Tibial artery (tissue), 4 donors: ENCODE measurements around the gene ZNF672.

Experiments used
- DNase-seq, 2 donors: peaks; one replicate each; pipeline ENCODE4 v3.0.0-alpha.2; 2019
- H3K27ac ChIP-seq, 2 donors: fragments of 200-600 bp; sonication (generic) in 1 of 2; 1 replicate in 1 of 2; 2 replicates in 1 of 2; pipeline ENCODE4 v1.5.1; 2018 to 2019; ENCODE audit warnings: mild to moderate bottlenecking in 1 of 2
- H3K27me3 ChIP-seq, 2 donors: fragments of 200-600 bp; sonication (generic) in 1 of 2; one replicate each; pipeline versions ENCODE4 v1.5.1 to v1.6.0; 2016 to 2019
- H3K36me3 ChIP-seq, 3 donors: fragments of 200-600 bp; sonication (generic) in 2 of 3; one replicate each; pipeline ENCODE4 v1.5.1; 2016 to 2019; ENCODE audit warnings: mild to moderate bottlenecking in 2 of 3
- H3K4me1 ChIP-seq, 4 donors: fragments of 200-600 bp; sonication (generic) in 2 of 4; 1 replicate in 3 of 4; 2 replicates in 1 of 4; pipeline ENCODE4 v1.5.1; 2016 to 2019
- H3K4me3 ChIP-seq, 2 donors: fragments of 200-600 bp; sonication (generic) in 1 of 2; 1 replicate in 1 of 2; 2 replicates in 1 of 2; pipeline ENCODE4 v1.5.1; 2018 to 2019; ENCODE audit warnings: mild to moderate bottlenecking in 2 of 2
- H3K9me3 ChIP-seq, 3 donors: fragments of 200-600 bp; sonication (generic) in 1 of 3; one replicate each; pipeline ENCODE4 v1.5.1; 2016 to 2019
- intact Hi-C: fragments of 100-400 bp; cut with DNase I; formaldehyde crosslinking; loops from one replicate; pipeline ENCODE4 v1.15.0; 2023; ENCODE audit warnings: low total_unique reads
- TF ChIP-seq, protein P1 (sequence below), 2 experiments: fragments of 200-600 bp in 1 of 2; fragments of 450-650 bp in 1 of 2; IDR thresholded peaks; one replicate each; pipeline ENCODE4 v1.5.1; 2017 to 2019; ENCODE audit warnings: antibody characterized with exemption in 2 of 2, mild to moderate bottlenecking in 1 of 2, moderate library complexity in 1 of 2

Gene ZNF672

DNA sequence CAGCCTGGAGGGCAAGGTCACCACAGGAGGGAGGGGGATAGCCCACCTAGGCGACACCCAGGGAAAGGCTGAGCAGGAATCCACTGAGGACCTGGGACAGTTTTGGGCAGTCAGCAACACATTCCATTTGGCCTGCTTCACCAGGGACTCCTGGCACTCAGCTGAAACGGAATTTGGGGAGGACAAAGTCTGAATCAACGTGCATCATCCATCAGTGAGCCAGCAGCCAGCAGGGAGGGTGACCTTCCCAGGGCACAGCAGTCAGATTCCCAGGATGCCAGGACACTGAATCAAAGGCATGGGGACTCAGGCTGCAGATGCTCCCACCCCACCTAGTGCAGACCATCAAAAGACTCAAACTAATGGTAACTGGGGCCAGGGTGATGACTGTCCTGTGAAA, 16.9 kb upstream of the ZNF672 start:
- H3K27ac ChIP-seq = peak overlapping the region in 1 of 2 donors; percentile 17
- no peaks in the 10 kb centered on the region for H3K9me3 ChIP-seq
- TF ChIP-seq, protein P1, sequence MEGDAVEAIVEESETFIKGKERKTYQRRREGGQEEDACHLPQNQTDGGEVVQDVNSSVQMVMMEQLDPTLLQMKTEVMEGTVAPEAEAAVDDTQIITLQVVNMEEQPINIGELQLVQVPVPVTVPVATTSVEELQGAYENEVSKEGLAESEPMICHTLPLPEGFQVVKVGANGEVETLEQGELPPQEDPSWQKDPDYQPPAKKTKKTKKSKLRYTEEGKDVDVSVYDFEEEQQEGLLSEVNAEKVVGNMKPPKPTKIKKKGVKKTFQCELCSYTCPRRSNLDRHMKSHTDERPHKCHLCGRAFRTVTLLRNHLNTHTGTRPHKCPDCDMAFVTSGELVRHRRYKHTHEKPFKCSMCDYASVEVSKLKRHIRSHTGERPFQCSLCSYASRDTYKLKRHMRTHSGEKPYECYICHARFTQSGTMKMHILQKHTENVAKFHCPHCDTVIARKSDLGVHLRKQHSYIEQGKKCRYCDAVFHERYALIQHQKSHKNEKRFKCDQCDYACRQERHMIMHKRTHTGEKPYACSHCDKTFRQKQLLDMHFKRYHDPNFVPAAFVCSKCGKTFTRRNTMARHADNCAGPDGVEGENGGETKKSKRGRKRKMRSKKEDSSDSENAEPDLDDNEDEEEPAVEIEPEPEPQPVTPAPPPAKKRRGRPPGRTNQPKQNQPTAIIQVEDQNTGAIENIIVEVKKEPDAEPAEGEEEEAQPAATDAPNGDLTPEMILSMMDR (IDR thresholded peaks at IDR 0.05) = no peak
- H3K4me3 ChIP-seq = no peak overlapping the region
- H3K36me3 ChIP-seq = peaks cover 9 to 48% (median 26%) of the 10 kb centered on the region in 3 donors
- peaks cover 0 to 70% (median 53%) of the 10 kb centered on the region in 4 donors for H3K4me1 ChIP-seq
- DNase-seq = peak in 1 of 2 donors; percentile 63
- no peaks in the 10 kb centered on the region for H3K27me3 ChIP-seq
- intact Hi-C loops = no loop called here

DNA sequence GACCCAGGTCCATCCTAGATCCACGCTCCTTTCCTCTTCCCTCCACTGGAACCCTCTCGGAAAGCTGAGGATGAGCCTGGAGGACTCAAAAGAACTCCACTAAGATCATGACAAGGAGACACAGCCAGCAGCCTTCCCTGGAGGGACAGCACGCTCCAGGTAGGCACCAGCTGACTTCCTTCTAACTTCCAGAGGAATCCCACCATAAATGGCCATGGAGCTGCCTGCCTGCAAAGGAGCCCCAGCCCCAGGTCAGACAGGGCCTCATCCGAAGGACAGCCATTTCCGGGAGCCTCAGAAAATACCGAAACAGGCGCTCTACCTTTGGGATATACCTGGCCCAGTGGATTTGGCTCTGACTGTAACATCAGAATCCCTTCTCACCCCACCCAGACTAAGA, 16.4 kb upstream of the ZNF672 start:
- Histone ChIP-seq H3K36me3 (peaks cover 4 to 43% (median 21%) of the 10 kb centered on the region in 3 donors), H3K27me3 (no peaks in the 10 kb centered on the region), H3K9me3 (no peaks in the 10 kb centered on the region), H3K27ac (peak overlapping the region in 1 of 2 donors; percentile 17), H3K4me1 (peaks cover 0 to 71% (median 53%) of the 10 kb centered on the region in 4 donors), H3K4me3 (no peak overlapping the region)
- TF ChIP-seq, protein P1 (IDR thresholded peaks at IDR 0.05) = no peak
- DNase-seq = peak in 1 of 2 donors; percentile 20
- intact Hi-C loops = no loop called here

DNA sequence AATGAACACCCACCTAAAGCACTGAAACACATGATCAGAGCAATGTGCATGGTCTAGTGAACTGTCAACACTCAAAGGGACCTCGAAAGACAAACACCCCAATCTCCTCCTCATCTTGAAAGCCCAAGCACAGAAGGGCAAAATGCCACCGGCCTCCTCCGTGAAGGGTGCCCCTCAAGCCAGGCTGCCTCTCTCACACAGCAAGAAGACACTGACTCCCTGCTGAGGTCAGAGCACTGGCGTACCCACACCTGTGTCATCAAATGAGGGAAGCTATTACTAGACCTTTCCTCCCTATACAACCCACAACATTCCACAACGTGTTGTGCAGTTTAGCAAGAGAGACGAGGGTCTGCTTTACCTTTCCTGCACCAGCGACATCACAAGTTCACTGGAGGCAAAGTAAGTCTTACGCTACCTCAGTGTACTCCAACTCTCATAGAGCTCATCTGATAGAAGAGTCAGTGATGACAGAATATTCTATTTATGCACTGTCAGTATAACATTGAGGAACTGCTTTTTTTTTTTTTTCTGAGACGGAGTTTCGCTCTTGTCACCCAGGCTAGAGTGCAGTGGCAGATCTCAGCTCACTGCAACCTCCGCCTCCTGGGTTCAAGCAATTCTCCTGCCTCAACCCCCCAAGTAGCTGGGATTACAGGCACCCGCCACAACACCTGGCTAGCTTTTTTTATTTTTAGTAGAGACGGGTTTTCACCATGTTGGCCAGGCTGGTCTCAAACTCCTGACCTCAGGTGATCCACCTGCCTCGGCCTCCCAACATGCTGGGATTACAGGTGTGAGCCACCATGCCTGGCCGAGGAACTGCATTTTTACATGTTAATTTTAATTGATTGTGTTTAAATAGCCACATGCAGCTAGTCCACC, 15.6 kb upstream of the ZNF672 start:
- TF ChIP-seq, protein P1 (IDR thresholded peaks at IDR 0.05) = no peak
- H3K4me3 ChIP-seq = peak overlapping the region in 1 of 2 donors; percentile 85
- peak in 1 of 2 donors; percentile 50 for DNase-seq

DNA sequence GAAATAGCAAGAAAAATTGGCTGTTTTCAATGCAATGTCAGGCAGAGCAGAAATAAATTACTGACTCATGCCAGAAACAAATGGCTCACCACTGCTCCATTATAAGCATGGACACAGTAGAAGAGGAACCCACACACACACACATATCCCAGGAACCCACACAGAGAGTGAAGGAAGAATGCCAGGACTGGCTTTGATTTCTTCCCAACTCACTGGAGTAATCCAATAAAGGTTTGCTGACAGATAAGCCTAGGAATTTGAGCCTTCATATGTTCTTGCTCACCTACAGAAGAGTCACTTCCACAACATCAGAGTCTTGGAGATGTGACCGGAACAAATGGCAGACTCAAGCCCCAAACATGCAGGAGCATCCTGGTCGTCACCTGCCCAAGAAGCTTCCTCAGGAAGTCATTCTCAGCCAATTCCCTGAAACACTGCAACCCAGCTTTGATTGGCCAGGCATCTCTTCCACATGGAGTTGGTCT, 14.5 kb upstream of the ZNF672 start:
- Histone ChIP-seq H3K4me1 (peaks cover 0 to 76% (median 55%) of the 10 kb centered on the region in 4 donors), H3K4me3 (peak overlapping the region in 1 of 2 donors; percentile 85), H3K27ac (no peak overlapping the region), H3K36me3 (peaks cover 0 to 33% (median 11%) of the 10 kb centered on the region in 3 donors), H3K9me3 (no peaks in the 10 kb centered on the region), H3K27me3 (no peaks in the 10 kb centered on the region)
- no peak for DNase-seq
- TF ChIP-seq, protein P1 (IDR thresholded peaks at IDR 0.05) = no peak
- intact Hi-C loops = no loop called here

More for the DNA sequence above, 15.6 kb upstream of the ZNF672 start:
- peaks cover 0 to 78% (median 57%) of the 10 kb centered on the region in 4 donors for H3K4me1 ChIP-seq
- intact Hi-C loops = no loop called here
- H3K36me3 ChIP-seq = peaks cover 0 to 35% (median 14%) of the 10 kb centered on the region in 3 donors
- H3K27ac ChIP-seq = no peak overlapping the region
- no peaks in the 10 kb centered on the region for H3K9me3 ChIP-seq
- no peaks in the 10 kb centered on the region for H3K27me3 ChIP-seq

DNA sequence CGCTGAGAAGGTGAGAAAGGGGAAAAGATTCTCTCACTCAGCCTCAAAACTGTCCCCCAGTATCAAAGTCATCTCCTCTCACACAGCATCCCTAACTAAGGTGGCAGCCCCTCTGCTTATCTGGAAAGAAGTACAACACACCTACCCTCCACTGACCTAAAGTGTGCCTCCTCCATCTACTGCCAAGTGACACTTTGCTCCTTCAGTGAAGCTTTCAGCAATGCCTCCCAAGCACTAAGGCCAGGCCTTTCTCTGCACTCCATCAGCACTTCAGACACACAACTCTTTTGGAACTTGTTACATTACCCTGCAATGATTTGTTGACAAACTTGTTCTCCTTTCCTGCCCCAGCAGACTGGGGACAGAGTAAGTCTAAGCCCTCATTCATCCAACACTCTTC, 13.7 kb upstream of the ZNF672 start:
- H3K4me1 ChIP-seq = peaks cover 0 to 69% (median 51%) of the 10 kb centered on the region in 4 donors
- intact Hi-C loops = no loop called here
- H3K36me3 ChIP-seq = peaks cover 0 to 27% (median 7%) of the 10 kb centered on the region in 3 donors
- no peaks in the 10 kb centered on the region for H3K27me3 ChIP-seq
- peak in 1 of 2 donors; percentile 31 for DNase-seq
- H3K4me3 ChIP-seq = peak overlapping the region; percentile 85 to 97
- TF ChIP-seq, protein P1 (IDR thresholded peaks at IDR 0.05) = no peak
- H3K9me3 ChIP-seq = no peaks in the 10 kb centered on the region
- H3K27ac ChIP-seq = peak overlapping the region in 1 of 2 donors; percentile 91
